GM11168 (cell line): ENCODE results near the gene GLI3.

Experiments
- in situ Hi-C: fragments of 300-500 bp; cut with MboI; formaldehyde crosslinking; loops from one replicate; pipeline ENCODE4 v1.12.0; 2022; ENCODE audit warnings: low sequenced_read_pairs; ENCODE audit not compliant: unreplicated experiment

The GLI3 gene

GRCh38 chr7:42183547-42183946 lies 53.5 kb downstream of the GLI3 start:
- in situ Hi-C loops, result no loop called here

- in situ Hi-C loops, result no loop called here
Observed at GRCh38 chr7:42181566-42181965, 55.4 kb downstream of the GLI3 start.

GRCh38 chr7:42180806-42181205 lies 56.2 kb downstream of the GLI3 start:
- in situ Hi-C loops, result no loop called here

DNA sequence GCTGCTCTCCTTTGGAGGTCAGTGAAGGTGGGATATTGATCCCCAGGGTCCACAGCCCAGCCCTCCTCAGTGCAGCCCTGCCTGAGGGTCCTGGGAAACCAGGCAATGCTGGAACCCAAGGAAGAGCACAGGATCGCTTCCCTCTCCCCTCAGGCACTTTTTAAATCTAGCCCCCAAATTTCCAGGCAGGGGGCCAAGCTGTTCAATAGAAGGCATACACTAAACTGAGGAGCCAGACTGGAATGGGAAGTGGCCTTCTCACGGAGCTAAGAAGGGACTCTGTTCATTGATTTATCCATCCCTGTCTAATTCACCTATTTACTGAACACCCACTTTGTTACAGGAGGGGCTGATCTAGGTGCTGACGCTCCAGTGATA lies 60.3 kb downstream of the GLI3 start:
- in situ Hi-C loops, result no loop called here

DNA sequence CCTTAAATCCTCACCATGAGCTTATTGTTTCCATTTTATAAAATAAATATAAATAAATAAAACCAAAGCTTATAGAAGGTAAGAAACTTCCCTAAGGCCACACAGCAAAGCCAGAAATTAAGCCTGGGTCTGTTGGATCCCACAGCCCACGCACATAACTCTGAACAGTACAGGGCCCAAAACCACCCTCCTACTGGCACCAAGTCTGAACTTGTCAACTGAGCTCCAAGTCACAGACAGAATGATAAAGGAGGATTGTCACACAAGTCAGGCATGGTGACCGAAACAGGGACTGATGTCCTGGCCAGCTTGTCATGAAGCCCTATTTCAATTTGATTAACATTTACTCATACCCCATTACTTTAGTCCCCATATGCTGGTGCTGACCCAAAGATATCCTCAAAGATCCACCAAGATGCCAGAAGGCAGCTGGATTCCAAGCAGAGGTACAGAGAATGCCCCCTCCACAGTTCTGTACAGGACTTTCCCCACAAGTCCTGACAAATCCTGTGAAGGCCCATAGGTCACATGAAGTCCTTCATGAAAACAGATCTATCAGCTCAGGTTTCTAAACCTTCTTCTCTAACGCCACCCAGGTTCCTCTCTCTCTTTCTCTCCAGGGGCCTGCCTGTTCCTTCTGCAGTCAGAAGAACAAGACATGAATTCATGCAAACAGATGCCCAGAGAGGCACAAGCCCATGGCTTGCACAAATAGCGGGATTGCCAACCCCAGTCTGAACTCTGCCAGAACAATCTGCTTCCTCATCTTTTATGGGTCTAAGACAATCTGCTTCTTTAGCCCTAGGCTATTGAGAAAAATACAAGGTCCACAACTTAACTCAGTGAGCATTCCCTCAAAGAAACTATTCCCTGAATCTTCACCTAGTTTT lies 60.9 kb downstream of the GLI3 start:
- in situ Hi-C loops, result no loop called here

GRCh38 chr7:42174391-42174912 lies 62.6 kb downstream of the GLI3 start:
- in situ Hi-C loops, result no loop called here

GRCh38 chr7:42170724-42171123 lies 66.3 kb downstream of the GLI3 start:
- in situ Hi-C loops, result no loop called here

DNA sequence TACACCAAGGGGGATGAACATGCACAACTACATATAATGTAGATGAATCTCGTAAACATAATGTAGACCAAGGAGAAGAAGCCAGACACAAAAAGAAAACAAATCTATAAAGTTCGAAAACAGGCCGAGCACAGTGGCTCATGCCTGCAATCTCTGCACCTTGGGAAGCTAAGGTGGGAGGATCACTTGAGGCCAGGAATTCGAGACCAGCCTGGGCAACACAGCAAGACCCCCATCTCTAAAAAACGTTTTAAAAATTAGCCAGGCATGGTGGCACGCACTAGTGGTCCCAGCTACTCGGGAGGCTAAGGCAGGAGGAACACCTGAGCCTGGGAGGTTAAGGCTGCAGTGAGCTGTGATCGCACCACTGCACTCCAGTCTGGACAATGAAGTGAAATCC lies 68.5 kb downstream of the GLI3 start:
- in situ Hi-C loops, result no loop called here

GRCh38 chr7:42167631-42168236 lies 69.3 kb downstream of the GLI3 start:
- in situ Hi-C loops, result no loop called here

- in situ Hi-C loops, result no loop called here
Observed at GRCh38 chr7:42167206-42167605, 69.8 kb downstream of the GLI3 start.

GRCh38 chr7:42164881-42165428 lies 72.1 kb downstream of the GLI3 start:
- in situ Hi-C loops, result no loop called here

GRCh38 chr7:42162560-42163325 lies 74.3 kb downstream of the GLI3 start:
- in situ Hi-C loops, result no loop called here

DNA sequence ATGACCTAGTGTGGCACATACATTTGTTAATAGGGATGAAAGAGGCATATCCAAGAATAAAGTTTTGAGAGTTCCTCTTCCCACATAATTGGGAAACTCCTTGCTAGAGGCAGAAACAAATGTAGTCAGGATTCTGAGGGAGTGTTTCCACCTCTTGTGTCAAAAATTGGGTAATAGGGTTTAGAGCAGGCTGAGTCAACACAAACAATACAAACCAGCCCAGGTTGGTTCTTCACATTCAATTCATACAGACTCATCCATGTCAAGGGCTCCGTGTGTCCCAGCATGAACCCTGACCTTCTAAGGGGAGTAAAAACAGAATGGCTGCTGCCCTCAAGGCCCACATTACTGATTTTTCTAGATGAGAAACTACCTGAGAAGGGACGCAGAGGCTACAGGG lies 75.3 kb downstream of the GLI3 start:
- in situ Hi-C loops, result no loop called here

DNA sequence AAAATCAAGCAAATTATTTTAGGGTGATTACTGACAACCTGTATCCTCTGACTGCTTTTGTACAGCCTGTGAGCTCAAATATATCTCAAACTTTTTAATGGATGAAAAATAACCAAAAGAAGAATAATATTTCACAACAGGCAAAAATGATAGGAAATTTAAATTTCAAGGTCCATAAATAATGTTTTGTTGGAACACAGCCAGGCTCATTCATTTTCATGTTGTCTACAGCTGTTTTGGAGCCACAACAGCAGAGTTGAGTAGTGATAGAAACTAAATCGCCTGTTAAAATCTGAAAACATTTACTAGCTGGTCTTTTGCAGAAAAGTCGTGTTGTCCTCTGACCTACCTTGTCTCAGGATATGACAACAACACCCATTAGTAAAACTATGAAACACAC lies 75.9 kb downstream of the GLI3 start:
- in situ Hi-C loops, result no loop called here

- in situ Hi-C loops, result no loop called here
Observed at GRCh38 chr7:42159130-42159529, 77.9 kb downstream of the GLI3 start.

GRCh38 chr7:42156967-42157721 lies 79.9 kb downstream of the GLI3 start:
- in situ Hi-C loops, result no loop called here

- in situ Hi-C loops, result no loop called here
Observed at GRCh38 chr7:42156291-42156865, 80.6 kb downstream of the GLI3 start.

DNA sequence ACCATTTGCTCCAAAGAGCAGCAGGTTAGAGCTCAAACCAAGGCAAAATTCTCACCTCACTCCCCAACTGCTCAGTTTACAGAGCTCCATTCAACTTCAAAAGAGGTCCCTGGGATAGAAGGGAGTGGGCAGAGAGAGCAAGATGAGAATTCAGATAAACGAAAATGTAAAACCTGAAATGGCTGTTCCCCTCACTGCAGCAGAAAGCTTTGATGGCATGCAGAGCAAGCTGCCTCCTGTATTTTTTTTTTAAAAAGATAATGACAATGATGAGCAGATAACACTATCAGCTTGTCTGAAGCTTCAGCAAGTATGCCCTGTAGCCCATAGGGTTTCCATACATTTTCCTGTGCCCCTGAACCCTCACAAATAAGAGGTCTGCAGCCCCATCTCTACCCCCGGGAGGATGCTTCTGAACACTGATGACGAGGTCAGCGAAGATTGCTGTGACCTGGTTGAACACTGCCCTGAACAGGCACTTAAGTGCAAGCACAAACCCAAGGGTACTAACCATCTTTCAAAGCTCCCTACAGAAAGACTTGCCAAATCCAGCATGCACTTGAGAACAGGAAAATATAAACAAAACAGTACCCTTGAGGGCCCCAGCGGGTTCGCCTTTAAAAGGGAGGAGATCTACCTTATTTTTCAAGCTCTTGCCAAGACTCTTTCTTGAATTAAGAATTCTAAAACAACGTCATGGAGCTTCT lies 81.3 kb downstream of the GLI3 start:
- in situ Hi-C loops, result no loop called here

- in situ Hi-C loops, result no loop called here
Observed at GRCh38 chr7:42154173-42154572, 82.8 kb downstream of the GLI3 start.
